Omental fat pad (tissue), 4 donors: ENCODE measurements around the gene MTX2. TPM values are rescaled to one million over a fixed set of nuclear protein-coding genes. Genes with fewer than 3 reads are reported as not detected.

Experiments
- ATAC-seq: fragments of 150-250 bp; one replicate; pipeline ENCODE4 v1.9.1; 2016; ENCODE audit warnings: mild to moderate bottlenecking, moderate library complexity; ENCODE audit not compliant: low FRiP score
- DNase-seq: peaks from one replicate; pipeline ENCODE4 v3.0.0-alpha.2; 2019; ENCODE audit warnings: low spot score
- CTCF ChIP-seq, 3 donors: fragments of 450-650 bp; IDR thresholded peaks; one replicate each; pipeline ENCODE4 v1.5.1; 2016 to 2017; ENCODE audit warnings: antibody characterized with exemption in 3 of 3, mild to moderate bottlenecking in 3 of 3, moderate library complexity in 2 of 3
- total RNA-seq, 4 donors: library from RNA; depleted of rRNA; stranded (reverse); fragments of >200 nt; gene quantifications; one replicate each; pipeline ENCODE4 v1.1.0, GENCODE V29; 2016

The MTX2 gene
- total RNA-seq, 4 donors from 2014 or later, result 12.1 to 26.8 (median 21.8) TPM

- TF ChIP-seq CTCF (IDR thresholded peaks at IDR 0.05), result no peak
- no peak for DNase-seq
- ATAC-seq, result no peak
Measured at GRCh38 chr2:176385219-176385759, 116.0 kb downstream of the MTX2 start.

GRCh38 chr2:176385838-176386237, 116.6 kb downstream of the MTX2 start:
- ATAC-seq (no peak), DNase-seq (no peak)
- TF ChIP-seq CTCF (IDR thresholded peaks at IDR 0.05), result no peak

Other genes with a start within 250 kb of the MTX2 start
- gene EVX2, start 185.5 kb upstream of the MTX2 start, total RNA-seq, result not detected
- gene HOXD13, start 176.7 kb upstream of the MTX2 start, total RNA-seq, result not detected
- not detected for gene HOXD12, start 169.6 kb upstream of the MTX2 start, total RNA-seq
- not detected for gene HOXD11, start 162.2 kb upstream of the MTX2 start, total RNA-seq
- 1 to 10 TPM in 1 of 4 donors, under 1 TPM in 2, not detected in 1; 0.56 to 1.1 (median 0.56) TPM for gene HOXD10, start 152.7 kb upstream of the MTX2 start, total RNA-seq
- gene HOXD9, start 146.7 kb upstream of the MTX2 start, total RNA-seq, result 1 to 10 TPM in 3 of 4 donors, under 1 TPM in 1; 0.95 to 2.6 (median 1.7) TPM
- gene HOXD8, start 139.7 kb upstream of the MTX2 start, total RNA-seq, result 10 to 100 TPM in 1 of 4 donors, 1 to 10 TPM in 3; 3.7 to 24.6 (median 7.6) TPM
- gene HOXD4, start 117.9 kb upstream of the MTX2 start, total RNA-seq, result 10 to 100 TPM in 1 of 4 donors, 1 to 10 TPM in 3; 1.0 to 14.2 (median 1.9) TPM
- 10 to 100 TPM in 1 of 4 donors, 1 to 10 TPM in 2, under 1 TPM in 1; 0.65 to 15.8 (median 2.8) TPM for gene HOXD3, start 112.1 kb upstream of the MTX2 start, total RNA-seq
- gene HOXD1, start 80.8 kb upstream of the MTX2 start, total RNA-seq, result under 1 TPM; 0.19 to 0.95 (median 0.53) TPM